ENCODE data around the gene TMX4. TPM values are rescaled to one million over a fixed set of nuclear protein-coding genes. Genes with fewer than 3 reads are reported as not detected.

Gene TMX4
- total and polyA plus RNA-seq, 4 donors = 12.6 to 17.3 (median 15.9) TPM

- TF ChIP-seq, protein P1, sequence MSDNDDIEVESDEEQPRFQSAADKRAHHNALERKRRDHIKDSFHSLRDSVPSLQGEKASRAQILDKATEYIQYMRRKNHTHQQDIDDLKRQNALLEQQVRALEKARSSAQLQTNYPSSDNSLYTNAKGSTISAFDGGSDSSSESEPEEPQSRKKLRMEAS (IDR thresholded peaks at IDR 0.05) = no peak
- TF ChIP-seq, protein P2, sequence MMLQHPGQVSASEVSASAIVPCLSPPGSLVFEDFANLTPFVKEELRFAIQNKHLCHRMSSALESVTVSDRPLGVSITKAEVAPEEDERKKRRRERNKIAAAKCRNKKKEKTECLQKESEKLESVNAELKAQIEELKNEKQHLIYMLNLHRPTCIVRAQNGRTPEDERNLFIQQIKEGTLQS (IDR thresholded peaks at IDR 0.05) = no peak
- TF ChIP-seq HNF4G (IDR thresholded peaks at IDR 0.05) (no peak), TAF1 (conservative IDR thresholded peaks at IDR 0.05) (no peak), GABPA (IDR thresholded peaks at IDR 0.05 in 1 of 2, conservative IDR thresholded peaks at IDR 0.05 in 1 of 2) (no peak), RXRA (IDR thresholded peaks at IDR 0.05) (no peak), FOXA2 (IDR thresholded peaks at IDR 0.05) (no peak), ZBTB33 (IDR thresholded peaks at IDR 0.05) (no peak), SP1 (IDR thresholded peaks at IDR 0.05) (no peak), JUND (IDR thresholded peaks at IDR 0.05) (no peak), NR2F2 (IDR thresholded peaks at IDR 0.05) (no peak), FOXA1 (IDR thresholded peaks at IDR 0.05) (no peak), RAD21 (IDR thresholded peaks at IDR 0.05) (no peak), EGR1 (IDR thresholded peaks at IDR 0.05; ENCODE audit: low read depth in 2 of 2) (no peak)
- TF ChIP-seq, protein P3, sequence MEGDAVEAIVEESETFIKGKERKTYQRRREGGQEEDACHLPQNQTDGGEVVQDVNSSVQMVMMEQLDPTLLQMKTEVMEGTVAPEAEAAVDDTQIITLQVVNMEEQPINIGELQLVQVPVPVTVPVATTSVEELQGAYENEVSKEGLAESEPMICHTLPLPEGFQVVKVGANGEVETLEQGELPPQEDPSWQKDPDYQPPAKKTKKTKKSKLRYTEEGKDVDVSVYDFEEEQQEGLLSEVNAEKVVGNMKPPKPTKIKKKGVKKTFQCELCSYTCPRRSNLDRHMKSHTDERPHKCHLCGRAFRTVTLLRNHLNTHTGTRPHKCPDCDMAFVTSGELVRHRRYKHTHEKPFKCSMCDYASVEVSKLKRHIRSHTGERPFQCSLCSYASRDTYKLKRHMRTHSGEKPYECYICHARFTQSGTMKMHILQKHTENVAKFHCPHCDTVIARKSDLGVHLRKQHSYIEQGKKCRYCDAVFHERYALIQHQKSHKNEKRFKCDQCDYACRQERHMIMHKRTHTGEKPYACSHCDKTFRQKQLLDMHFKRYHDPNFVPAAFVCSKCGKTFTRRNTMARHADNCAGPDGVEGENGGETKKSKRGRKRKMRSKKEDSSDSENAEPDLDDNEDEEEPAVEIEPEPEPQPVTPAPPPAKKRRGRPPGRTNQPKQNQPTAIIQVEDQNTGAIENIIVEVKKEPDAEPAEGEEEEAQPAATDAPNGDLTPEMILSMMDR (IDR thresholded peaks at IDR 0.05; ENCODE audit: low read depth, low read length, missing input control) = no peak
- Histone ChIP-seq H3K9ac (ENCODE audit: low read depth in 1 of 2, low read length in 2 of 2) (peak overlapping the region; percentile 92 to 99), H3K27ac (ENCODE audit: low read depth in 1 of 2, low read length in 2 of 2) (peak overlapping the region; percentile 91 to 97), H3K9me3 (ENCODE audit: control insufficient read depth in 4 of 4, low read length in 3 of 4) (peaks cover 0 to 1% (median 0%) of the 10 kb centered on the region in 4 donors), H3K4me1 (ENCODE audit: control insufficient read depth in 4 of 4, insufficient read depth in 4 of 4, low read length in 3 of 4) (peaks cover 0 to 20% (median 9%) of the 10 kb centered on the region in 4 donors), H3K4me3 (ENCODE audit: low read depth in 1 of 3, low read length in 3 of 3) (peak overlapping the region; percentile 72 to 79 (median 78)), H3K27me3 (ENCODE audit: control insufficient read depth in 4 of 4, insufficient read depth in 4 of 4, low read length in 3 of 4) (no peaks in the 10 kb centered on the region), H3K36me3 (ENCODE audit: control insufficient read depth in 4 of 4, insufficient read depth in 3 of 4, low read depth in 1 of 4, low read length in 3 of 4) (no peaks in the 10 kb centered on the region)
- WGBS = 24% methylated on average over 4 of the region's 4 CpGs
- DNase-seq (ENCODE audit: low spot score) = no peak
These were observed 79.9 kb downstream of the TMX4 start for GRCh38 chr20:7939663-7940062.

DNA sequence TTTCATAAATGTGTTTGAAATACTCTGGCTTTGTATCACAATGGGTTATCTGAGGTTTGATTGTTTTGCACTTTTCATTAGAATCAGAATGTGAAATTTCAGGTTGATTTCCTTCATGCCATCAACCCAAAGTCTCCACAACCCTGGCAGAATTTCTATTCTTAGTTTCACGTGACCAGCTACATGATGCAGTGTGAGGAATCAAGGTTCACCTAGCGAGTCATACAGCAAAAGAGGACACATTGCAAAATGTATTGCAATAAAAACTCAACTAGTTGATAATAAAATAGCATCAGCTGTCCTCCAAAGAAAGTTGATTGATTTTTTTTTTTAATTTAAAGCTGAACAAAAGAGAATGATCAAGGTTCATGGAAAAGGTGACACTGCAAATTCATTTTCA, 81.5 kb downstream of the TMX4 start:
- Histone ChIP-seq H3K27me3 (ENCODE audit: control insufficient read depth in 4 of 4, insufficient read depth in 4 of 4, low read length in 3 of 4) (no peaks in the 10 kb centered on the region), H3K9me3 (ENCODE audit: control insufficient read depth in 4 of 4, low read length in 3 of 4) (peaks cover 0 to 1% (median 0%) of the 10 kb centered on the region in 4 donors), H3K9ac (ENCODE audit: low read depth in 1 of 2, low read length in 2 of 2) (peak overlapping the region; percentile 92 to 99), H3K4me1 (ENCODE audit: control insufficient read depth in 4 of 4, insufficient read depth in 4 of 4, low read length in 3 of 4) (peaks cover 2 to 24% (median 11%) of the 10 kb centered on the region in 4 donors), H3K36me3 (ENCODE audit: control insufficient read depth in 4 of 4, insufficient read depth in 3 of 4, low read depth in 1 of 4, low read length in 3 of 4) (peaks cover 0 to 10% (median 6%) of the 10 kb centered on the region in 4 donors), H3K27ac (ENCODE audit: low read depth in 1 of 2, low read length in 2 of 2) (peak overlapping the region; percentile 91 to 97), H3K4me3 (ENCODE audit: low read depth in 1 of 3, low read length in 3 of 3) (peak overlapping the region; percentile 72 to 79 (median 78))
- no peak for DNase-seq (ENCODE audit: low spot score)
- 37% methylated on average over 2 of the region's 2 CpGs for WGBS
- TF ChIP-seq, protein P3 (IDR thresholded peaks at IDR 0.05; ENCODE audit: low read depth, low read length, missing input control) = no peak
- TF ChIP-seq EGR1 (IDR thresholded peaks at IDR 0.05; ENCODE audit: low read depth in 2 of 2) (no peak), HNF4A (conservative IDR thresholded peaks at IDR 0.05) (peak; percentile 84 to 92), NR2F2 (IDR thresholded peaks at IDR 0.05) (no peak), JUND (IDR thresholded peaks at IDR 0.05) (peak; percentile 38 to 62), HNF4G (IDR thresholded peaks at IDR 0.05) (peak; percentile 48), TAF1 (conservative IDR thresholded peaks at IDR 0.05) (peak; percentile 42), FOXA1 (IDR thresholded peaks at IDR 0.05) (no peak), SP1 (IDR thresholded peaks at IDR 0.05) (peak; percentile 72), ZBTB33 (IDR thresholded peaks at IDR 0.05) (peak; percentile 83), GABPA (IDR thresholded peaks at IDR 0.05 in 1 of 2, conservative IDR thresholded peaks at IDR 0.05 in 1 of 2) (no peak), FOXA2 (IDR thresholded peaks at IDR 0.05) (no peak), YY1 (IDR thresholded peaks at IDR 0.05) (no peak)
- TF ChIP-seq, protein P2 (IDR thresholded peaks at IDR 0.05) = peak; percentile 74
- TF ChIP-seq, protein P4, sequence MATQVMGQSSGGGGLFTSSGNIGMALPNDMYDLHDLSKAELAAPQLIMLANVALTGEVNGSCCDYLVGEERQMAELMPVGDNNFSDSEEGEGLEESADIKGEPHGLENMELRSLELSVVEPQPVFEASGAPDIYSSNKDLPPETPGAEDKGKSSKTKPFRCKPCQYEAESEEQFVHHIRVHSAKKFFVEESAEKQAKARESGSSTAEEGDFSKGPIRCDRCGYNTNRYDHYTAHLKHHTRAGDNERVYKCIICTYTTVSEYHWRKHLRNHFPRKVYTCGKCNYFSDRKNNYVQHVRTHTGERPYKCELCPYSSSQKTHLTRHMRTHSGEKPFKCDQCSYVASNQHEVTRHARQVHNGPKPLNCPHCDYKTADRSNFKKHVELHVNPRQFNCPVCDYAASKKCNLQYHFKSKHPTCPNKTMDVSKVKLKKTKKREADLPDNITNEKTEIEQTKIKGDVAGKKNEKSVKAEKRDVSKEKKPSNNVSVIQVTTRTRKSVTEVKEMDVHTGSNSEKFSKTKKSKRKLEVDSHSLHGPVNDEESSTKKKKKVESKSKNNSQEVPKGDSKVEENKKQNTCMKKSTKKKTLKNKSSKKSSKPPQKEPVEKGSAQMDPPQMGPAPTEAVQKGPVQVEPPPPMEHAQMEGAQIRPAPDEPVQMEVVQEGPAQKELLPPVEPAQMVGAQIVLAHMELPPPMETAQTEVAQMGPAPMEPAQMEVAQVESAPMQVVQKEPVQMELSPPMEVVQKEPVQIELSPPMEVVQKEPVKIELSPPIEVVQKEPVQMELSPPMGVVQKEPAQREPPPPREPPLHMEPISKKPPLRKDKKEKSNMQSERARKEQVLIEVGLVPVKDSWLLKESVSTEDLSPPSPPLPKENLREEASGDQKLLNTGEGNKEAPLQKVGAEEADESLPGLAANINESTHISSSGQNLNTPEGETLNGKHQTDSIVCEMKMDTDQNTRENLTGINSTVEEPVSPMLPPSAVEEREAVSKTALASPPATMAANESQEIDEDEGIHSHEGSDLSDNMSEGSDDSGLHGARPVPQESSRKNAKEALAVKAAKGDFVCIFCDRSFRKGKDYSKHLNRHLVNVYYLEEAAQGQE (IDR thresholded peaks at IDR 0.05) = peak; percentile 69
